KMS-11 (cell line): ENCODE data around the gene SLC37A1.

Source experiments
- H2AFZ ChIP-seq: fragments of 200-600 bp; sonication (generic); 2 replicates; pipeline ENCODE4 v1.6.1; 2016; ENCODE audit warnings: antibody characterized with exemption, mixed run types, low read depth
- H3K27ac ChIP-seq: fragments of 200-600 bp; sonication (generic); 2 replicates; pipeline ENCODE4 v1.6.1; 2016; ENCODE audit warnings: mild to moderate bottlenecking, mixed run types
- H3K27me3 ChIP-seq: fragments of 200-600 bp; sonication (generic); 2 replicates; pipeline ENCODE4 v1.6.1; 2017; ENCODE audit warnings: mild to moderate bottlenecking, low read depth, mixed run types, moderate library complexity; ENCODE audit not compliant: insufficient read depth
- H3K36me3 ChIP-seq: fragments of 200-600 bp; sonication (generic); 2 replicates; pipeline ENCODE4 v1.6.1; 2017; ENCODE audit warnings: mild to moderate bottlenecking, mixed run types; ENCODE audit not compliant: insufficient read depth
- H3K4me1 ChIP-seq: fragments of 200-600 bp; sonication (generic); 2 replicates; pipeline ENCODE4 v1.6.1; 2016; ENCODE audit warnings: mild to moderate bottlenecking, low read depth, mixed run types; ENCODE audit not compliant: poor library complexity, severe bottlenecking
- H3K4me2 ChIP-seq: fragments of 200-600 bp; sonication (generic); 2 replicates; pipeline ENCODE4 v1.7.0; 2016; ENCODE audit warnings: mild to moderate bottlenecking, mixed run types
- H3K4me3 ChIP-seq: fragments of 200-600 bp; sonication (generic); IDR thresholded peaks from 2 replicates; pipeline ENCODE4 v1.6.1; 2017; ENCODE audit warnings: low read depth, low read length, mixed read lengths; ENCODE audit not compliant: insufficient read depth
- H3K79me2 ChIP-seq: fragments of 200-600 bp; sonication (generic); 2 replicates; pipeline ENCODE4 v1.6.1; 2016; ENCODE audit warnings: low read depth, mixed run types; ENCODE audit not compliant: insufficient read depth
- H3K9ac ChIP-seq: fragments of 200-600 bp; sonication (generic); 2 replicates; pipeline ENCODE4 v1.6.1; 2016; ENCODE audit warnings: mild to moderate bottlenecking, mixed run types
- H4K20me1 ChIP-seq: fragments of 200-600 bp; sonication (generic); 2 replicates; pipeline ENCODE4 v1.6.1; 2016; ENCODE audit warnings: mild to moderate bottlenecking, mixed run types; ENCODE audit not compliant: insufficient read depth
- TF ChIP-seq, protein P1 (sequence below): fragments of 200-600 bp; sonication (generic); conservative IDR thresholded peaks from 2 replicates; pipeline ENCODE4 v1.6.1; 2017; ENCODE audit warnings: low read depth, mild to moderate bottlenecking, antibody characterized with exemption, low read length, moderate library complexity, mixed read lengths

SLC37A1 gene

DNA sequence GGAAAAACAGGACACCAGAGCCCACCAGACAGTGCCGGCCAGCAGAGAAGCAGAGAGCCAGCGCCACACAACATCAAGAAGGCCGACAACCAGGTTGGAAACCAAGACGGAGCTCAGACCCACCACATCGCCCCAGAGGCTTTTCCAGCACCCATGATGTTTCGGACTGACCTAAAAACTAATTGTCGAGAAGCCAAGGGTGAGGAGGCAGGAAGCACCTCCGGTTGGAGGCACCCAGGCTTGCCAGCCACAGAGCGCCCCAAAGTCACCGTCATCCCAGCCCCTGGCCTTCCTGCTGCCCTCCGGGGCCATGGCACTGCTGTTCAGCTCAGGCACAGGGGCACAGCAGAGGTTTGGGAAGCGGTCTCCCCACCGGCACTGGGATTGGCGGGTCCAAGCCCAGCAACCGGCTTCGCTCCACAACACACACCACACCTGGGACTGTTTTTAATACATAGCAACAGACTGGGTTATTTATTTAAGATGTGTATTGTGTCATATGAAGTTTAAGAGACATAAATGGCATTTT is 67.2 kb downstream of the SLC37A1 start:
- no peak overlapping the region for H3K4me3 ChIP-seq
- H4K20me1 ChIP-seq = no peaks in the 10 kb centered on the region
- no peak overlapping the region for H2AFZ ChIP-seq
- H3K36me3 ChIP-seq = no peaks in the 10 kb centered on the region
- H3K79me2 ChIP-seq = no peaks in the 10 kb centered on the region
- TF ChIP-seq, protein P1, sequence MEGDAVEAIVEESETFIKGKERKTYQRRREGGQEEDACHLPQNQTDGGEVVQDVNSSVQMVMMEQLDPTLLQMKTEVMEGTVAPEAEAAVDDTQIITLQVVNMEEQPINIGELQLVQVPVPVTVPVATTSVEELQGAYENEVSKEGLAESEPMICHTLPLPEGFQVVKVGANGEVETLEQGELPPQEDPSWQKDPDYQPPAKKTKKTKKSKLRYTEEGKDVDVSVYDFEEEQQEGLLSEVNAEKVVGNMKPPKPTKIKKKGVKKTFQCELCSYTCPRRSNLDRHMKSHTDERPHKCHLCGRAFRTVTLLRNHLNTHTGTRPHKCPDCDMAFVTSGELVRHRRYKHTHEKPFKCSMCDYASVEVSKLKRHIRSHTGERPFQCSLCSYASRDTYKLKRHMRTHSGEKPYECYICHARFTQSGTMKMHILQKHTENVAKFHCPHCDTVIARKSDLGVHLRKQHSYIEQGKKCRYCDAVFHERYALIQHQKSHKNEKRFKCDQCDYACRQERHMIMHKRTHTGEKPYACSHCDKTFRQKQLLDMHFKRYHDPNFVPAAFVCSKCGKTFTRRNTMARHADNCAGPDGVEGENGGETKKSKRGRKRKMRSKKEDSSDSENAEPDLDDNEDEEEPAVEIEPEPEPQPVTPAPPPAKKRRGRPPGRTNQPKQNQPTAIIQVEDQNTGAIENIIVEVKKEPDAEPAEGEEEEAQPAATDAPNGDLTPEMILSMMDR = no peak
- H3K9ac ChIP-seq = no peak overlapping the region
- H3K4me1 ChIP-seq = no peaks in the 10 kb centered on the region
- no peaks in the 10 kb centered on the region for H3K27me3 ChIP-seq
- no peak overlapping the region for H3K4me2 ChIP-seq
- H3K27ac ChIP-seq = no peak overlapping the region

DNA sequence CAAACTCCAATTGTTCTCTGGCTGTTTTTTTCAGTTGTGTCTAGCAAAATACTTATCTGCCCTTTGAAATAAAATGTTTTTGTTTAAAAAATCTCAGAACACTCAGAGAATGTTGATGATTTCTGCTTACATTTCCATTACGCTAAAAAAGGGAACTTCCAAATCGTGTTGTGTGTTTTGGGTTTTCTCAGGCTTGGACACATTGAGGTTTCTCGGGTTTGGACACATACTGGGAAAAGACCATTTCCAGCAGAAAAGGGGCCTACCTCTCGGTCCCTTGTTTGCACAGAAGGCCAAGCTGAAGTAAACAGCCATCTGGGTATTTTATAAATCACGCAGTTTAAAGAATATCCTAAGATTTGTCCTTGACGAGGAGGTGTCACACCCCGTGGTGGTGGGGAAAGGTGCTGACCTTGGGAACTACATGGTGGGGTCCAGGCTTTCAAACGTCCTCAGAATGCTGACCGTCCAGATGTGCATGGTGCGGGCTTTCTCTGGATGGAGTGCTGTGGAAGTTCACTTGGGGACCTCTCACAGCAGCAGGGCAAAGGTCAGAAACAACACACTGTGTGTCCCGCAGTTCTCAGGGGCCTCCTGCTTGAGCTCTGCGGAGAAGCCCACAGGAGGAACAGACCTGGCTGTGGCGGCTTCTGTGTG is 67.8 kb downstream of the SLC37A1 start:
- H3K4me2 ChIP-seq = no peak overlapping the region
- H3K4me3 ChIP-seq = no peak overlapping the region
- H3K27me3 ChIP-seq = no peaks in the 10 kb centered on the region
- H3K36me3 ChIP-seq = no peaks in the 10 kb centered on the region
- no peaks in the 10 kb centered on the region for H3K4me1 ChIP-seq
- no peak overlapping the region for H3K9ac ChIP-seq
- TF ChIP-seq, protein P1 = no peak
- H3K79me2 ChIP-seq = no peaks in the 10 kb centered on the region
- no peak overlapping the region for H3K27ac ChIP-seq
- H2AFZ ChIP-seq = no peak overlapping the region
- no peaks in the 10 kb centered on the region for H4K20me1 ChIP-seq

DNA sequence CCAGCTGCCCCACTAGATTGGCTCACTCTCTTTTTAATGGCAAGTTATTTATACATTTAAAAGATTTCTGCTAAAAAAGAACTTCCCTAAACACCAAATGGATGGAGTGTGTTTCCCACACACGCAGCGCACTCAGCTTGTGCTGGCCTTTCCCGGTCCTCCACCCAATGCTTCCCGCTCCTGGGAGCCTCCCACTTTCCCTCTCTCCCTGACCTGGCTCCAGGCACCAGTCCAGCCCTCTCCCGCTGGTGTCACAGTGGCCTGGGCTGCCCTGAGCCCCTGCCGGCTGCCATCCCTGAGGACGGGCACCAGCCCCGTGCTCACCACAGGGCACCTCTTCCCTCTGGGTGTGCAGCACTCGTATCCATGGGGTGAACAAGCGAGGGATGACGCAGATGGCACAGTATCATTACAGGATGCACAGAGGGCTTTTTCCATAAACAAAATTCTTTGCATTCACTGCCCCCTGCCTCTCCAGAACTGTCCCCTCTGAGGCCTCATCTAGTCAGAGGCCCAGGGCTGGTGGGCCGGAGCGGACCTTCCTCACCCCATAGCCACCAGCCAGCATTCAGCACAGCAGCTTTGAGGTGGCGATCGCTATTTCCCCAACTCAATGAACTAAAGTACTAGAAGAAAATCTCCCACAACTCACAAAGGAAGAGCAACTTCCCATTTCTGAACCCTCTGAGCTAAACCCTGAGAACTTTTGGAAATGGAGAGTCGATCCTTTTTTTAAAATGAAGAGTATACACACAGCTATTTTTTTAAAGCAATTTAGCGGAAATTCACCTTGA is 68.5 kb downstream of the SLC37A1 start:
- H3K4me2 ChIP-seq = no peak overlapping the region

DNA sequence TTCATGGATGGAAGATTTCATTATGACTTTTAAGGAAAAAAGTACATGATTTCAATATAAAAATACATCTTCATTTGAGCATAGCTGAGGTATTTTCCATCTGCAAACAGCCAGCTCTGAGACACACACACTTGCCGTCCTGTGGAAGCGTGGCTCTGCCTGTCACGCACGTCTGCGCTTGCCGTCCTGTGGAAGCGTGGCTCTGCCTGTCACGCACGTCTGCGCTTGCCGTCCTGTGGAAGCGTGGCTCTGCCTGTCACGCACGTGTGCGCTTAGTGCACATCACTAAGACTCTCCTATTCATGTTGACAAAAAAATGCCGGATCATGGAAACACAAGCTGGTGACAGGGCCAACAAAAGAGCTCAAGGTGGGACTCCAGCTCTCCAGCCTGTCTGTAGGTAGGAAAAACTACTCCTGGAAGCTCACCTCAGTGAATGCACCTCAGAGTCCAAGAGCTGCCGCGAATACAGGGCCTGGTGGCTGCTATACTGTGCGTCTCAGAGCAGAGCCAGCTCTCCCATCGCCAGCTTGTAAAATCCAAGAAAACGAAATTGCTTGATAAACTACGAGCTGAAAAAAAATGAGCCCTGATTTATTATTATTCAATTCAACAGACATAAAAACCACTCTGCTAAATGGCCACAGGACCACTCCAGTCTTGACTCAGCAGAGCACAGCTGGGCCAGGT is 69.3 kb downstream of the SLC37A1 start:
- Histone ChIP-seq H3K36me3 (no peaks in the 10 kb centered on the region), H3K79me2 (no peaks in the 10 kb centered on the region), H3K27me3 (no peaks in the 10 kb centered on the region)

More for the DNA sequence above, 68.5 kb downstream of the SLC37A1 start:
- Histone ChIP-seq H3K79me2 (no peaks in the 10 kb centered on the region), H4K20me1 (no peaks in the 10 kb centered on the region), H3K9ac (no peak overlapping the region), H3K4me1 (no peaks in the 10 kb centered on the region), H3K27ac (no peak overlapping the region), H3K4me3 (no peak overlapping the region), H3K27me3 (no peaks in the 10 kb centered on the region), H2AFZ (no peak overlapping the region), H3K36me3 (no peaks in the 10 kb centered on the region)
- TF ChIP-seq, protein P1 = no peak

More for the DNA sequence above, 69.3 kb downstream of the SLC37A1 start:
- TF ChIP-seq, protein P1 = no peak
- H3K27ac ChIP-seq = no peak overlapping the region
- H3K9ac ChIP-seq = no peak overlapping the region
- H2AFZ ChIP-seq = no peak overlapping the region
- H3K4me3 ChIP-seq = no peak overlapping the region
- H3K4me1 ChIP-seq = no peaks in the 10 kb centered on the region
- no peaks in the 10 kb centered on the region for H4K20me1 ChIP-seq
- H3K4me2 ChIP-seq = no peak overlapping the region
